Measurements from ENCODE around the gene VGF.

DNA sequence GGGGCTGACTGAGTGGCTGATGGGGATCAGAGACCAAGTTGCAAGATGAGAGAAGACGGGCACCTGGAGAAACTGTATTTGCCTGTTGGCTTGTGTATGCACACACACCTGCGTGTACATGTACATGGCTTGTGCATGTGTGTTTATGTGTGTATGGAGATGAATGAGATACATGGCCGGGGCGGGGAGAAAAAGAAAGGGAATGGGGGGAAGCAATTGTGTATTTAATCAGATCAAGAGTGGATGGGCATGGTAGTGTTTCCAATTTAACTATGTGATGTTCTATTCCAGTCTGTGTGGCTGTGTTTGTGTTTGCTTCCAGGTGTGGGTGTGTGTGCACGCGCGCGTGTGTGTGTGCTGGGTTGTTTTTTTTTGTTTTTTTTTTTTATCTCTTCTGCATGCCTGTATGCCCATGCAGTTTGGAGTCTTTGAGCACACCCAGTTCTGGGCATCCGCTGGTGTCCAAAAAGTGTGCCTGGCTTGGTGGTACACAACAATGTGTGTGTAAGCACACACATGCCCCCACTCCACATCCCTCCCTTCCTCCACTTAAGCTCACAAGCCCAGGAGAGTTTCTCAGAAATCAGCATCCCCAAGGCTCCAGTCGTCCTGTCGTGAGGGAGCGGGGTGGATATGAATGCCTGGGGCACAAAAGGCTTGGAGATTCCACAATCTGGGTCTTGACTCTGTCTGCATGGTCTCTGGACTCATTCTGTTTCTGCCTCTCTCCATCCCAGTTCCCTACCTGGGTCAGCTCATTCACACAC, 2.5 kb upstream of the VGF start:
- TF ChIP-seq CTCF (conservative IDR thresholded peaks at IDR 0.05; ENCODE audit: low read length) (no peak), EZH2phosphoT487 (IDR thresholded peaks at IDR 0.05; ENCODE audit: borderline replicate concordance, low read depth, low read length) (no peak)

Measured in OCI-LY7 (cell line).